Measurements from ENCODE around the gene LRRC46.
A peak's percentile ranks its signal among the peaks of the same experiment; 100 is the strongest.

The LRRC46 gene

GRCh38 chr17:47808830-47809480 is 22.5 kb upstream of the LRRC46 start:
- DNase-seq (ENCODE audit: low spot score) = no peak

GRCh38 chr17:47810200-47810821 is 21.2 kb upstream of the LRRC46 start:
- DNase-seq (ENCODE audit: low spot score) = peak; percentile 85

GRCh38 chr17:47810901-47811635 is 20.4 kb upstream of the LRRC46 start:
- DNase-seq (ENCODE audit: low spot score) = no peak

GRCh38 chr17:47811709-47812108 is 19.8 kb upstream of the LRRC46 start:
- no peak for DNase-seq (ENCODE audit: low spot score)

GRCh38 chr17:47812146-47812920 is 19.1 kb upstream of the LRRC46 start:
- DNase-seq (ENCODE audit: low spot score) = no peak

- DNase-seq (ENCODE audit: low spot score) = no peak
Measured at GRCh38 chr17:47813077-47813476, 18.4 kb upstream of the LRRC46 start.

GRCh38 chr17:47813512-47814031 is 17.9 kb upstream of the LRRC46 start:
- DNase-seq (ENCODE audit: low spot score) = no peak

GRCh38 chr17:47815106-47815918 is 16.2 kb upstream of the LRRC46 start:
- no peak for DNase-seq (ENCODE audit: low spot score)

GRCh38 chr17:47816111-47816735 is 15.2 kb upstream of the LRRC46 start:
- DNase-seq (ENCODE audit: low spot score) = no peak

GRCh38 chr17:47816947-47817346 is 14.5 kb upstream of the LRRC46 start:
- DNase-seq (ENCODE audit: low spot score) = no peak

GRCh38 chr17:47818002-47818695 is 13.3 kb upstream of the LRRC46 start:
- DNase-seq (ENCODE audit: low spot score) = no peak

- no peak for DNase-seq (ENCODE audit: low spot score)
Measured at GRCh38 chr17:47819475-47819874, 12.0 kb upstream of the LRRC46 start.

GRCh38 chr17:47820033-47820789 is 11.3 kb upstream of the LRRC46 start:
- no peak for DNase-seq (ENCODE audit: low spot score)

GRCh38 chr17:47821031-47821423 is 10.4 kb upstream of the LRRC46 start:
- DNase-seq (ENCODE audit: low spot score) = no peak

- peak; percentile 94 for DNase-seq (ENCODE audit: low spot score)
Measured at GRCh38 chr17:47821424-47822391, 9.8 kb upstream of the LRRC46 start, which contains the start of gene OSBPL7. Gene OSBPL7, minus strand, starts transcription at chr17:47821794. Its CDS starts 1,516 bp downstream, at chr17:47820278.

- no peak for DNase-seq (ENCODE audit: low spot score)
Measured at GRCh38 chr17:47822785-47823184, 8.7 kb upstream of the LRRC46 start.

- no peak for DNase-seq (ENCODE audit: low spot score)
Measured at GRCh38 chr17:47823519-47823918, 8.0 kb upstream of the LRRC46 start.

- no peak for DNase-seq (ENCODE audit: low spot score)
Measured at GRCh38 chr17:47829870-47830269, 1.6 kb upstream of the LRRC46 start.

Data from hepatic stellate cell (primary cell).